ENCODE measurements around the gene KCNE3. TPM values are rescaled to one million over a fixed set of nuclear protein-coding genes. Genes with fewer than 3 reads are reported as not detected.

The KCNE3 gene
- total RNA-seq, 2 experiments from 2014 or later, result not detected

DNA sequence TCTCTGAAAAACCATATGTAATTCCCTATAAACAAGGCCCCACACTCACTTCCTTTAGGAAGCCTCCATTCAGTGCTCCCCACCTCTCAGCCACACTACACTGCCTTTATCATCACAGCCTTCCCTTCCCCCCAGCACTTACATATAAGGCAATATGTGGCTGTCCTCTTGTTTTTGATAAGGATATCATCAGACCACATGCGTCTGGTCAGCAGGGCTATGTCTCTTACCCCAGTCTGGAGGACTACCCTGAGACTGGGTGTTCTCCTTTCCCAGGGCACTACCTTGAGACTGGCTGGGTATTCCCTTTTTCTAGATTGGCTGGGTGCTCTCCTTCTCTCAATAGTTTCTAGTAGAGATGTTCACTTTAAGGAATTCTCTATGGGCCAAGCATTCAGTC lies 7.8 kb downstream of the KCNE3 start:
- H3K27ac Mint-ChIP-seq, result no peak overlapping the region
- intact Hi-C loops (cut with micrococcal nuclease), result no loop called here
- TF ChIP-seq, protein P1, sequence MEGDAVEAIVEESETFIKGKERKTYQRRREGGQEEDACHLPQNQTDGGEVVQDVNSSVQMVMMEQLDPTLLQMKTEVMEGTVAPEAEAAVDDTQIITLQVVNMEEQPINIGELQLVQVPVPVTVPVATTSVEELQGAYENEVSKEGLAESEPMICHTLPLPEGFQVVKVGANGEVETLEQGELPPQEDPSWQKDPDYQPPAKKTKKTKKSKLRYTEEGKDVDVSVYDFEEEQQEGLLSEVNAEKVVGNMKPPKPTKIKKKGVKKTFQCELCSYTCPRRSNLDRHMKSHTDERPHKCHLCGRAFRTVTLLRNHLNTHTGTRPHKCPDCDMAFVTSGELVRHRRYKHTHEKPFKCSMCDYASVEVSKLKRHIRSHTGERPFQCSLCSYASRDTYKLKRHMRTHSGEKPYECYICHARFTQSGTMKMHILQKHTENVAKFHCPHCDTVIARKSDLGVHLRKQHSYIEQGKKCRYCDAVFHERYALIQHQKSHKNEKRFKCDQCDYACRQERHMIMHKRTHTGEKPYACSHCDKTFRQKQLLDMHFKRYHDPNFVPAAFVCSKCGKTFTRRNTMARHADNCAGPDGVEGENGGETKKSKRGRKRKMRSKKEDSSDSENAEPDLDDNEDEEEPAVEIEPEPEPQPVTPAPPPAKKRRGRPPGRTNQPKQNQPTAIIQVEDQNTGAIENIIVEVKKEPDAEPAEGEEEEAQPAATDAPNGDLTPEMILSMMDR (IDR thresholded peaks at IDR 0.05), result no peak
- H3K9me3 Mint-ChIP-seq, result no peaks in the 10 kb centered on the region
- ATAC-seq (no peak), DNase-seq (no peak)
- no peaks in the 10 kb centered on the region for H3K4me1 Mint-ChIP-seq (ENCODE audit: low read depth)
- no peak overlapping the region for H3K4me3 Mint-ChIP-seq
- POLR2A ChIA-PET, result no interaction called here
- no peaks in the 10 kb centered on the region for H3K36me3 Mint-ChIP-seq (ENCODE audit: low read depth)
- peaks cover 1% of the 10 kb centered on the region for H3K27me3 Mint-ChIP-seq
- CTCF ChIA-PET, result no interaction called here

DNA sequence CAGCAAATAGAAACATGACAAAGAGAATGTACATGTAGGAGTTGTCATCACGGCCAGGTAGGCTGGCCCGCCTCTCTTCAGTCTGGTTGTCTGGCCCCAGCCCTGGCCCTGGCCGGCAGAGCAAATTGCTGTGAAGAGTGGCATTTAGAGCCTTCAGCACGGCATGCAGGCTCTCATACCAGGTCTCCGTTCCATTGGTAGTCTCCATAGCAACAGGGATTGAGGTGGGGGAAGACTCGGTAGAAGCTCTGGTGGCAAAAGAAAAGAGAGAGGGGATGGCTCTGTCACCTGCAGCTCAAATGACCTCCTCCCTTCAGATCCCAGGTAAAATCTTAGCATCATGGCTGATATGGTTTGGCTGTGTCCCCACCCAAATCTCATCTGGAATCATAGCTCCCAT lies 10.0 kb downstream of the KCNE3 start:
- no peak for ATAC-seq
- H3K27me3 Mint-ChIP-seq, result no peaks in the 10 kb centered on the region
- POLR2A ChIA-PET, result no interaction called here
- H3K36me3 Mint-ChIP-seq (ENCODE audit: low read depth), result no peaks in the 10 kb centered on the region
- TF ChIP-seq, protein P1 (IDR thresholded peaks at IDR 0.05), result no peak
- no peaks in the 10 kb centered on the region for H3K9me3 Mint-ChIP-seq
- no peaks in the 10 kb centered on the region for H3K4me1 Mint-ChIP-seq (ENCODE audit: low read depth)
- H3K27ac Mint-ChIP-seq, result no peak overlapping the region
- intact Hi-C loops (cut with micrococcal nuclease), result no loop called here
- H3K4me3 Mint-ChIP-seq, result no peak overlapping the region
- CTCF ChIA-PET, result interaction anchor here (1.0 to 2.0 kb wide), 2 partner anchors 16 to 68 kb away, joined by 4 to 5 read pairs; no protein-coding TSS in a partner anchor
- no peak for DNase-seq

DNA sequence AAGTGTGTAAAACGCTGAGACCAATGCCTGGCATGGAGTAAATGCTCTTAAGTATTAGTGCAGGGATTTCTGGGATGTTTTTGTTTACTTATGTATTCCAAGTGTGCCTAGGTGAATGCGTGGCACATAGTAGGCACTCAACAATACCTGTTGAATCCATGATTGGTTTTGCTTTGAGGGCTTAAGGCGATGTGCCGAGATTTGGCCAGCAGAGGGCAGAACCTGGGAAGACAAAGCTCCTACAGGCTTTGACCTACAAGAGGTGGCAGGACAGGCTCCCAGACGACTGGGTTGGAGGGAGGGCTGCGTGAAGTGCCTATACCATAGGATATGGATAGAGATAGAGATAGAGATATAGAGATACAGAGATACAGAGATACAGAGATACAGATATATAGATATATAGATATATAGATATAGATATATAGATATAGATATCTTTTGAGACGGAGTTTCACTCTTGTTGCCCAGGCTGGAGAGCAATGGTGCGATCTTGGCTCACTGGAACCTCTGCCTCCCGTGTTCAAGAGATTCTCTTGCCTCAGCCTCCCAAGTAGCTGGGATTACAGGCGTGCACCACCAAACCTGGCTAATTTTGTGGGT lies 13.9 kb downstream of the KCNE3 start:
- H3K36me3 Mint-ChIP-seq (ENCODE audit: low read depth), result no peaks in the 10 kb centered on the region
- TF ChIP-seq, protein P1 (IDR thresholded peaks at IDR 0.05), result peak; percentile 82
- POLR2A ChIA-PET, result interaction anchor here (0.6 kb wide), 1 partner anchor 9 kb away, joined by 3 read pairs; no protein-coding TSS in a partner anchor
- peaks cover 3% of the 10 kb centered on the region for H3K4me1 Mint-ChIP-seq (ENCODE audit: low read depth)
- H3K27me3 Mint-ChIP-seq, result no peaks in the 10 kb centered on the region
- CTCF ChIA-PET, result interaction anchor here (0.6 to 11.7 kb wide), 37 partner anchors 9 to 386 kb away, joined by 3 to 190 read pairs (median 4); partner anchors contain the start of gene LIPT2
- DNase-seq (peak; percentile 81), ATAC-seq (peak; percentile 81)
- H3K27ac Mint-ChIP-seq, result no peak overlapping the region
- intact Hi-C loops (cut with micrococcal nuclease), result loop anchor here (2.0 kb wide), 1 partner anchor 117 kb away; no protein-coding TSS in a partner anchor
- H3K9me3 Mint-ChIP-seq, result no peaks in the 10 kb centered on the region
- no peak overlapping the region for H3K4me3 Mint-ChIP-seq

DNA sequence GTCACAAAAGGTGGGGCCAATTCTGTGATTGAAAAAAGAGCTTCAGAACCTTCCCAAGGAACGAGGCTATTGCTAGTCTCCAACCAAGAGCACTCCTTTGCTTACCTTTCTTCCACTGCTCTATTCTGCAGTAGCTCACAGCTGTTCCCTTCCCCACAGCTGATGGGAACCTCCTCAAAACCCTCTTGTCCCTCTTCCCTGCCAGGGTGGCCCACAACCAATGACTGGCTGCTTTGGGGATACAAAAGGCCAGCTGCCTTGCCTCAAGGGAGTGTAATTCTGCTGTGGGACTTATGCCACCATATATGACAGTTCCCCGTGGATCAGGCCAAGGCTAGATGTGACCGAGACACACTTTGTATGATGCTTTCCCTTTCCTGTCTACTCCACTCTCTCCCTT lies 15.0 kb downstream of the KCNE3 start:
- intact Hi-C loops (cut with micrococcal nuclease), result loop anchor here (2.0 kb wide), 1 partner anchor 118 kb away; no protein-coding TSS in a partner anchor
- no peak for ATAC-seq
- POLR2A ChIA-PET, result interaction anchor here (0.6 kb wide), 1 partner anchor 175 kb away, joined by 5 read pairs; no protein-coding TSS in a partner anchor
- no peak overlapping the region for H3K4me3 Mint-ChIP-seq
- no peaks in the 10 kb centered on the region for H3K36me3 Mint-ChIP-seq (ENCODE audit: low read depth)
- no peaks in the 10 kb centered on the region for H3K9me3 Mint-ChIP-seq
- peaks cover 3% of the 10 kb centered on the region for H3K4me1 Mint-ChIP-seq (ENCODE audit: low read depth)
- DNase-seq, result no peak
- TF ChIP-seq, protein P1 (IDR thresholded peaks at IDR 0.05), result no peak
- H3K27ac Mint-ChIP-seq, result no peak overlapping the region
- no peaks in the 10 kb centered on the region for H3K27me3 Mint-ChIP-seq
- CTCF ChIA-PET, result interaction anchor here (0.6 to 11.7 kb wide), 24 partner anchors 11 to 634 kb away, joined by 3 to 190 read pairs (median 4); partner anchors contain the start of genes LIPT2 and PGM2L1

DNA sequence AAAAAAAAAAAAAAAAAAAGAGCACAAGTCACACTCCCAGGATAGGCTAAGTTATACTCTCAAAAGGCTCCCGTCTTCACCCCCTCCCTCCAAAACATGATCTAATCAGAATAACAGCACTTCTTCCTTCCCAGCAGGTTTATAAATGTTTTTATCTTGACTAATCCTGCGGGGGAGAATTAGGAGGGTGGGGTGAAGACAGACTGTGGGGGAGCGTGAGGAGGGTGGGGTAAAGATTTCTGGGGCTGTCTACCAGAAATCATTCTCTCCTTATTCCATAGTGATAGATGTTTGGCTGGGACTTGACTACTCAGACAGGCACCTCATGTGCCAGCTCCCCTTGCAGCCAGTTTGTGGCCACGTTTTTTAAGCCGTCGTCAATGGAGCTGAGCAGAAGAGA lies 17.0 kb downstream of the KCNE3 start:
- Mint-ChIP-seq H3K36me3 (ENCODE audit: low read depth) (no peaks in the 10 kb centered on the region), H3K9me3 (no peaks in the 10 kb centered on the region), H3K4me3 (no peak overlapping the region), H3K27me3 (no peaks in the 10 kb centered on the region), H3K4me1 (ENCODE audit: low read depth) (peaks cover 3% of the 10 kb centered on the region), H3K27ac (no peak overlapping the region)
- ChIA-PET POLR2A (no interaction called here), CTCF (interaction anchor here (0.9 to 11.7 kb wide), 36 partner anchors 12 to 543 kb away, joined by 3 to 190 read pairs (median 4); no protein-coding TSS in a partner anchor)
- ATAC-seq (no peak), DNase-seq (no peak)
- intact Hi-C loops (cut with micrococcal nuclease), result no loop called here
- TF ChIP-seq, protein P1 (IDR thresholded peaks at IDR 0.05), result no peak
